Upper lobe of right lung (tissue), 1 donor: ENCODE measurements around the gene SHTN1. TPM values are rescaled to one million over a fixed set of nuclear protein-coding genes. Genes with fewer than 3 reads are reported as not detected.

Experiments
- ATAC-seq: fragments of 200-7000 bp; cut with Tn5 transposase; one replicate; pipeline ENCODE4 v1.9.1; 2020; ENCODE audit warnings: mild to moderate bottlenecking, moderate library complexity
- DNase-seq: peaks from one replicate; pipeline ENCODE4 v3.0.0-alpha.2; 2020
- H3K27ac ChIP-seq: fragments of 200-600 bp; one replicate; pipeline ENCODE4 v1.8.0; 2022
- H3K27me3 ChIP-seq: fragments of 200-600 bp; one replicate; pipeline ENCODE4 v1.8.0; 2022; ENCODE audit warnings: mild to moderate bottlenecking
- H3K36me3 ChIP-seq: fragments of 200-600 bp; one replicate; pipeline ENCODE4 v1.8.0; 2022
- H3K4me1 ChIP-seq: fragments of 200-600 bp; one replicate; pipeline ENCODE4 v1.8.0; 2022
- H3K4me3 ChIP-seq: fragments of 200-600 bp; one replicate; pipeline ENCODE4 v1.8.0; 2022; ENCODE audit warnings: mild to moderate bottlenecking
- H3K9me3 ChIP-seq: fragments of 200-600 bp; one replicate; pipeline ENCODE4 v1.8.0; 2022
- intact Hi-C: fragments of 100-400 bp; cut with DNase I; formaldehyde crosslinking; loops from one replicate; pipeline ENCODE4 v1.11.0; 2022
- total RNA-seq: library from RNA; stranded (reverse); fragmentation: NEBNext Ultra II Directional; extraction: Animal tissue kit (Norgen Biotek cat#: 25700); gene quantifications from one replicate; pipeline ENCODE4 v1.2.1, GENCODE V29; 2021
- TF ChIP-seq, protein P1 (sequence below): fragments of 200-600 bp; IDR thresholded peaks from one replicate; pipeline ENCODE4 v1.8.0; 2022; ENCODE audit warnings: antibody characterized with exemption
- donor health status: DM: no; HTN: yes; CAD: no; lungs with severe emphysema.

Gene SHTN1
- total RNA-seq, 1 donor from 2014 or later = 40.4 TPM

DNA sequence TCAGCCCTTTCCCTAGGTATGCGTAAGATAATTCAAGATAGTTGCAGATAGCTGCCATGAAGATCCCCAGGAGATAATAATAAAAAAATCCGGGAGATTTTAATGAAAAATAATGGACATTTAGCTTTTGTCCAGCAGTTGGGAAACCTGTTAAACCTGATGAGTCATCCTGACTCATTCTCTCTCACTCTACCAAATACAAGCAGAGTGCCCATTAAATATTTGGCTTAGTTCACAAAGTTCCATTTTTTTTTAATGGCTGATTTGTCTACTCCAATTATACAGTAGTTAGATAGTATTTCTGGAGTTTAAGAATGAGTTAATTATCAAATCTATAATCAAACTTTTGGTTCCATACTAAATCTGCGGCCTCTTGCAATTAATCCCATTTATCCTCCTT, 2.1 kb upstream of the SHTN1 start:
- H3K27ac ChIP-seq = no peak overlapping the region
- DNase-seq (no peak), ATAC-seq (no peak)
- H3K27me3 ChIP-seq = no peaks in the 10 kb centered on the region
- no peaks in the 10 kb centered on the region for H3K36me3 ChIP-seq
- TF ChIP-seq, protein P1, sequence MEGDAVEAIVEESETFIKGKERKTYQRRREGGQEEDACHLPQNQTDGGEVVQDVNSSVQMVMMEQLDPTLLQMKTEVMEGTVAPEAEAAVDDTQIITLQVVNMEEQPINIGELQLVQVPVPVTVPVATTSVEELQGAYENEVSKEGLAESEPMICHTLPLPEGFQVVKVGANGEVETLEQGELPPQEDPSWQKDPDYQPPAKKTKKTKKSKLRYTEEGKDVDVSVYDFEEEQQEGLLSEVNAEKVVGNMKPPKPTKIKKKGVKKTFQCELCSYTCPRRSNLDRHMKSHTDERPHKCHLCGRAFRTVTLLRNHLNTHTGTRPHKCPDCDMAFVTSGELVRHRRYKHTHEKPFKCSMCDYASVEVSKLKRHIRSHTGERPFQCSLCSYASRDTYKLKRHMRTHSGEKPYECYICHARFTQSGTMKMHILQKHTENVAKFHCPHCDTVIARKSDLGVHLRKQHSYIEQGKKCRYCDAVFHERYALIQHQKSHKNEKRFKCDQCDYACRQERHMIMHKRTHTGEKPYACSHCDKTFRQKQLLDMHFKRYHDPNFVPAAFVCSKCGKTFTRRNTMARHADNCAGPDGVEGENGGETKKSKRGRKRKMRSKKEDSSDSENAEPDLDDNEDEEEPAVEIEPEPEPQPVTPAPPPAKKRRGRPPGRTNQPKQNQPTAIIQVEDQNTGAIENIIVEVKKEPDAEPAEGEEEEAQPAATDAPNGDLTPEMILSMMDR = no peak
- no peaks in the 10 kb centered on the region for H3K4me1 ChIP-seq
- H3K4me3 ChIP-seq = no peak overlapping the region
- no peaks in the 10 kb centered on the region for H3K9me3 ChIP-seq
- intact Hi-C loops = no loop called here

DNA sequence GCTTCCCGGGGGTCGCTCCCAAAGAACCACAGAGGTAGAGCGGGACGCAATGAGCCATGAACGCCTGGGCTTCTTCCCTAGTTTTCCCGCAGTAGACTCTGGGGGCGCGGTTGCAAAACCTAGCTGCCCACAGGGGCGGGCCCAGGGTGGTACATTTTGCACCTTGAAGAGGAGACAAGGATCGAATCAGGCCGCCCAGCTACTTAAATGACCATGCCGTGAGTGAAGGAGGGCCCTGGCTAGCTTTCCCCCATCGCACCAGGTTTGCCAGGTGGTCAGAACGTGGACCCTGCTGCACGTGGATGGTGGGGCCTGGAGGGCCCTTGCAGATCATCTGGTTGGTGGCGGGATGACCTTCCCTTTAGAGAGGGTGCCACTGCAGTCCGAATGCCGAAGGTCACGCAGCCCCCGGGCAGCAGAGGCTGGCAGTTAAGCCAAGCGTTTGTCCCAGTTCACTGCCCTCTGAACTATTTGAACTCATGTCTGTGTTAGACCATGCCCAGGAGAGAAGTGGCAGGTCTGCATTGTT, 604 bp upstream of the SHTN1 start:
- ATAC-seq = peak; percentile 6
- Histone ChIP-seq H3K4me1 (no peaks in the 10 kb centered on the region), H3K36me3 (no peaks in the 10 kb centered on the region), H3K27me3 (no peaks in the 10 kb centered on the region), H3K4me3 (peak overlapping the region; percentile 65), H3K27ac (peak overlapping the region; percentile 88), H3K9me3 (no peaks in the 10 kb centered on the region)
- no peak for DNase-seq
- intact Hi-C loops = no loop called here
- TF ChIP-seq, protein P1 = no peak

DNA sequence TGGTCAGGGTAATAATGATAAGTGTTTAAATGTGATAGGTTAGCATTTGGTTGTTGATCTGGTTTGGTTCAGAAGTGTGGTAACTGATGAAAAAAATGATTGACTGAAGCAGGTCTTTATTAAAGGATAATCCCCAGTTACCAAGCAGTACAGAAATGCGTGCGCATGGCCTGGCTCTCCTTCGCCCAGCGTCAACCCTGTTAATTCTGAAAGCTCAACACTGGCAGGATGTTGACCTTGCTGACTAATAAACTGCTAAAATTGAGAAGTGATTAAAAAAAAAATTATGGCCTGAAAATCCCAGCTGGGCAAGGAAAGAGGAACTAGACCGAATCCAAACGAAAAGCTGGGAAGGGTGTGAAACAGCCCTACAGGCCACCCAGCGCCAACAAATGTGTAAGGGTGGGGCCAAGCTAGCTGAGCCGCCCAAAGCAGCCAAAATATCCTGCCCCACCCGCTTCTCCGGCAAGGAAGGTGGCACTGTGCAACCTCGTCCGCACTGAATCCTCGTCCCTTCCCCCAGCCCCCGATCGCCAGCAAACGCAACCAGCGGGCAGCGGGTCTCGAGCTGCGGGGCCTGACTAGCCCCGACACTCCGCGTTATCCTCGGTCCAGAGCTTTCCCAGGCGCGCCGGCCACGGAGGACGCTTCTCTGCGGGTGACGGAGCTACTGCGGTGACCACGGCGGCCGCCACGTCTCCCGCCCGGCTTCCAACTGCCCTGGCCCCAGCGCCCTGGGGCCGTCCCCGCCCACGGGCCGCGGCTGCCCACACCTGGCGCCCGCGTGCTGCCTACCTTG, 561 bp downstream of the SHTN1 start:
- intact Hi-C loops = no loop called here

DNA sequence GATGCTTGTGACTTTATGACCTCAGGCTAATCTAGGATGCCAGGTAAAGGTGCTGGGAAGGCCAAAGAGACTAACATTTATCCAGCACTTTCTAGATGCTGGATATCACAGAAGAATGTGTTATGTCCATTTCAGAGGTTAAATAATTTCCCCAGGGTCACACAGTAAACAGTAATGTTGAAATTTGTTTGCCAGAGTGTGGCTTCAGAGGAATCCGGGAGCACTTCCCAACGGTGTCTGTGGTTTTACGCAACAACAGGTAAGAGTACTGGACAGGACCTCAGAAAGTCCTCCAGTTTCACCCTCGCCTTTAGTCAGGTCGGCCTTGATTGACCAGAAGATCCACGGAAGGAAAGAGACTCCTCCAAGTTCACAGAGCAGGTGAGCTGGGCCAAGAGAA, 1.7 kb downstream of the SHTN1 start:
- Histone ChIP-seq H3K4me1 (no peaks in the 10 kb centered on the region), H3K9me3 (no peaks in the 10 kb centered on the region), H3K27ac (no peak overlapping the region), H3K4me3 (no peak overlapping the region), H3K36me3 (no peaks in the 10 kb centered on the region), H3K27me3 (no peaks in the 10 kb centered on the region)
- TF ChIP-seq, protein P1 = no peak
- ATAC-seq (no peak), DNase-seq (no peak)
- intact Hi-C loops = no loop called here

More for the DNA sequence above, 561 bp downstream of the SHTN1 start:
- Histone ChIP-seq H3K27ac (peak overlapping the region; percentile 88), H3K27me3 (no peaks in the 10 kb centered on the region), H3K4me3 (peak overlapping the region; percentile 65), H3K4me1 (no peaks in the 10 kb centered on the region), H3K36me3 (no peaks in the 10 kb centered on the region), H3K9me3 (no peaks in the 10 kb centered on the region)
- ATAC-seq (peak; percentile 87), DNase-seq (peak; percentile 86)
- TF ChIP-seq, protein P1 = no peak

DNA sequence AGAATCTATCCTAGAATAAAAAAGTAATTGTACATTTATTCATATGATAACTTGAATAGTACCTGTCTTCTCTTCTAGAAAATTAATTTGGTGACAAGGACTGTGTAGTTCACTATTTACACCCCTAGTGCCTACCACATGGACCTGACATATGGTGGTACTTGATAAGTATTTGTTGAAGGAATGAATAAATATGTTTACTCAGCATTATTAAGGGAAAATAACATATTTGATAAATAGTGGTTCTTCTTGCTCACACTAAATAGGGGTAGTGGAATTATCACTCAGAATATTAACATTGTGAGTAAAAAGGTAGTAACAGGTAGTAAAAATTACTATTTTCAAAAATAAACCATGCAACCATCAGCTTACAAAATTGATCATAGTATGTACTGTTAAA, 2.8 kb downstream of the SHTN1 start:
- ATAC-seq (no peak), DNase-seq (no peak)
- Histone ChIP-seq H3K27me3 (no peaks in the 10 kb centered on the region), H3K36me3 (no peaks in the 10 kb centered on the region), H3K9me3 (no peaks in the 10 kb centered on the region), H3K4me3 (no peak overlapping the region), H3K4me1 (no peaks in the 10 kb centered on the region), H3K27ac (no peak overlapping the region)
- intact Hi-C loops = no loop called here
- TF ChIP-seq, protein P1 = no peak
